8988T (cell line): Measurements from ENCODE around the gene KRT81.
"Not testable (repeated sequence)": the region's sequence is repeated elsewhere in the genome, so short reads cannot be mapped to it uniquely, and the experiment has no call there.

Experiments used
- DNase-seq: peaks from one replicate; pipeline ENCODE4 v3.0.0; 2011

Gene KRT81

DNA sequence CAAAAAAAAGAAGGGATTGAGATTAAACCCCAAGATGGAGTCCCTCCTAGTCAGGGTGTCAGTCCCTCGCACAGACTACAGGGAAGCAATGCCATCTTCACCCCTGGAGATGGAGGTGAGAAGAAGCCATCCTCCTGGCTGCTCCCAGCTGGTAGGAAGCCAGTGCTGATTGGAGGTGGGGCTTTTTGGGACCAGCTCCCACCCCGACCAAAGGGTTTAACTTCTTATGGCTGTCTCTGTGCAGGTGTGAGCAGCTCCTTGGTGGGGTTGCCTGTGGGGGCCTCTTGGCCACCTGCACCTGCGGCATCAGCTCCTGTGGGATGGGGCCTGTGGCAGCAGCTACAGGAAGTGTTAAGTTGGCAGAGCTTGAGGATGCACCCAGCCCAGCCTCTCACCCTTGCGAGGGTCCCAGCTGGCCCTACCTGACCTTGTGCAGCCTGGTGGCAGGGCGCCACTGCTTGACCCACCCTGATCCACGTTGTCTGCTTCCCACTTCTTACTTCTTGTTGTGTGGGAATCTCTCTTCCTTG is 20.7 kb downstream of the KRT81 start:
- DNase-seq = no peak

- no peak for DNase-seq
Observed at GRCh38 chr12:52268212-52268611, 23.1 kb downstream of the KRT81 start.

GRCh38 chr12:52267699-52268098 is 23.6 kb downstream of the KRT81 start:
- DNase-seq = no peak

GRCh38 chr12:52267266-52267665 is 24.1 kb downstream of the KRT81 start:
- no peak for DNase-seq

DNA sequence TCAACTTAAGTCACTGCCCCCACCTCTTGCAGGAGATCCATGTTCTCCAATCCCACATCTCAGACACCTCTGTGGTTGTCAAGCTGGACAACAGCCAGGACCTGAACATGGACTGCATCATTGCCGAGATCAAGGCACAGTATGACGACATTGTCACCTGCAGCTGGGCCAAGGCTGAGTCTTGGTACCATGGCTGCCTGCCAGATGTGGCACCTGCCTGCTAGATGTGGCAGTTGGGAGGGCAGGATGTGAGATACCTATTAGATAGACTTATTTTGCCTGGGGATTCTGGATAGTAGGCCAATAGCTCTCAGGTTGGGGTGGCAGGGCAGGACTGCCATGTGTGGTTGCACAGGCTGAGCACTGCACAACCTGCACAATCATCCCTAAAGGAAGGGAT is 24.8 kb downstream of the KRT81 start:
- no peak for DNase-seq

- DNase-seq = no peak
Observed at GRCh38 chr12:52264435-52264825, 26.9 kb downstream of the KRT81 start.

GRCh38 chr12:52263761-52264434 is 27.4 kb downstream of the KRT81 start:
- DNase-seq = no peak

DNA sequence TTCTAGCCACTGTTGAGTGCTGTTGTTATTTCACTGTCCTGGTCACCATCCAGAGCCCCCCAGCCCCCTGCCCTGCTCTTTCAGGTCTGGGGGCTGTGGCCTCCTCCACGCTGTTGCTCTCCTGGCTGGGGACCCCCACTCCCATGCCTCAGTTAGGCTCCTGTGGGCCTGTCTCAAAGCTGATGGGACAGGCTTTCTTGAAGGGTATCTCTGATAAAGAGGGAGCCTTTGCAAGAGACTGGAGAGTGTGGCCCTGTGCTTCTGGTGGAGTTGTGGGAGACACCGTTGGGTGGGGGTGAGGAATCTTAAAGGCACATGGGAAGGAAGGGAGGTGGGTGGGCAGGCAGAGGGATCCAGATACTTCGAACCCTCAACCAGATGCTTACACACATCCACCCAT is 29.0 kb downstream of the KRT81 start:
- no peak for DNase-seq

- DNase-seq = no peak
Observed at GRCh38 chr12:52261208-52261484, 30.2 kb downstream of the KRT81 start.

DNA sequence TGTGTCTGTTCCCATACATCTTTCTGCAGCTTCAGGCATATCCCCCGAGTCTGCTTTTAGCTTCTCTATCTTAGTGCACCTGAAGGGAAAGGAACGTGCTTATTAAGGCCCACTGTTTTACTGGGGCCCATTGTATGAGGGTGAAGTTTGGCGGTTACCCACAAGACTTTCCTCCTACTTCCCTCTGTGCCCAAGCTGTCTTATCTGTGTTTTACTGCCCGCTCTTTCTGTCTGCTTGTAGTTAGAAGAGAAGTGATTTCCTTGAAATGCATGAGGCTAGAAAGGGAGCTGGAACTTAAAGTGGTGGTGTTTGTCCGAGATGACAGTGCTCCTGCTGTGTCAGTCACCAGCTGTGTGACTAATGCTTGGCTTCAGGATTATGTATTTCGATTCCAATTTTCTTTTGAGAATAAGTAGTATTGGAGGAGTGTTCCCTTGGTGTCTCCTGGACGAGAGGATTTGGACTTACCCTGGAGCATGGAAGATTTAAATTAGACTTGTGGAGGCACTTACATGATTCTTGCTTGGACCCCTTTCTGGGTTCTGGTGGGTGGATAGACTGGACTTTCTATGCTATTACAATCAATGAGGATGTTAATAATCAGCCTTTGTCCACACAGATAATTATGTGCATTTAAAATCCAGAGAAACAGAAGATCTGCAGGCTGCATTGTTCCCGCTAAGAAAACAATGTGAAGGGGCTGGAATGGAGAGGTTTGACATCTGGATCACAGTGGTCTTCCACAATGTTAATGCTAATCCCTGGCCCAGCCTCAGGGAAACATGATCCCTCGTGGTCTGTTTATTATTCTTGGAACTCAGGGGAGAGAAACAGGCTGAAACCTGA is 30.8 kb downstream of the KRT81 start:
- no peak for DNase-seq

DNA sequence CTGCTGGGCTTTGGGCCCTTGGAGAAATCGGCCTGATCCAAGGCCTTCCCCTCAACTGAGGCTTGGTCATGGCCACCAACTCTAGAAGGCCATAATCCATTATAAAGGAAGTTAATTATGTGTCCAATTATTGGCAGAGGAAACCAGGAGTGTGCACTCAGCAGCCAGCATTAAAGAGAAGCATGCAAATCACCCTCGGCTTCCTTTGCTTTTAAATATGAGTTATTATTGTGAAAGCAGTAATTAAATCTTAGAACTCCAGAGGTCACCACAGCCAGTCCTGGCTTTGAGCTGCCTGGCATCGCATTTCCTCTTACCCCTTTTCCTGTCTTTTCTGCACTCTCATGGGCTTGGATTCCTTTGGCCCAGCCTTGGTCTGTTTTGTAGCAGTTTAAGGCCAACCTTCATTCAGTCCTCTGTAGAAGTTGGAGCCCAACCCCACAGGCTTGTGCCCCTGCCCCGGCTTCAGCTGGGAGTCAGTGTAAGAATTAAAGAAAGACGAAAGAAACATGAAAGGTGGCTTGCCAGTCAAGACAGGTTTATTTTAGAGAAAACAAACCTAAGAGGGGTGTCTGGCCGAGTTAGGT is 31.6 kb downstream of the KRT81 start:
- DNase-seq = no peak

DNA sequence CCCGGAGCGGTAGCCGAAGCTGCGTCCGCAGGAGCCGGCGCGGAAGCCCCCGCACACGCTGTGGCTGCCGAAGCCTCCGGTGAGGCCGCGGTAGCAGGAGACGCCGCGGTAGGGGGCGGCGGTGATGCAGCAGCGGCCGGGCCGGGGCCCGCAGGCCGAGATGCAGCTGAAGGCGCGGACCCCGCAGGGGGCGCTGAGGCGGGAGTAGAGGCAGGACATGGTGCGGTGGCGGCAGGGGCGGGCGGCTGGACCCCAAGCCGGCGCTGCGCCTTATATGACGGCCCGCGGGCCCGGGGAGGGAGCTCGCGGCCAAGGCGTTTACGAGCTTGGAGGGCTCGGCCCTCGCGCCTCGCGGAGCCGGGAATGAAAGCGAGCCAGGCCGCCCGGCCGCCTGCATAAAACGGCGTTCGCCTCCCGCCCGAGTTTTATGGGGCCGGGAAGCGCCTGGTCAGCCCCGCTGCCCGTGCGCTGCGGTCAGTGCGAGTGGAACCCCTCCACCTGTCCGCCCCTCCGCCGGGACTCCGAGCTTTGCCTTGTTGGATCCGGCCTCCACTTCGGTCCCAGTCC is 32.9 kb downstream of the KRT81 start:
- no peak for DNase-seq

DNA sequence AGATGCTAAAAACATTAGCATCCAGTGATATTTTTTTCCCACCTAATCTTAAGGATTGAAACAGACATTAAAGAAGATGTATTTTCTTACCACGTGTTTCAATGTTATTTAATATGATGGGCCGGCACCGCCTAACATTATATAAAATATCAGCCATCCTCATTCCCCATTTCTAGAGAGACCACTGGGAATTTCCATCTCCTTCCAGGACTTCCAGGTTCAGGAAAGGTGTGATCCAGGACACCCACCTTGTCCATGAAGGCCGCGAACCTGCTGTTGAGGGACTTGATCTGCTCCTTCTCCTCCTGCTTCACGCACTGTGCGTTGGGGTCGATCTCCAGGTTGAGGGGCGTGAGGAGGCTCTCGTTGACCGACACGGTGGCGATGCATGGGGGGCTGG is 33.4 kb downstream of the KRT81 start:
- DNase-seq = not testable (repeated sequence)

DNA sequence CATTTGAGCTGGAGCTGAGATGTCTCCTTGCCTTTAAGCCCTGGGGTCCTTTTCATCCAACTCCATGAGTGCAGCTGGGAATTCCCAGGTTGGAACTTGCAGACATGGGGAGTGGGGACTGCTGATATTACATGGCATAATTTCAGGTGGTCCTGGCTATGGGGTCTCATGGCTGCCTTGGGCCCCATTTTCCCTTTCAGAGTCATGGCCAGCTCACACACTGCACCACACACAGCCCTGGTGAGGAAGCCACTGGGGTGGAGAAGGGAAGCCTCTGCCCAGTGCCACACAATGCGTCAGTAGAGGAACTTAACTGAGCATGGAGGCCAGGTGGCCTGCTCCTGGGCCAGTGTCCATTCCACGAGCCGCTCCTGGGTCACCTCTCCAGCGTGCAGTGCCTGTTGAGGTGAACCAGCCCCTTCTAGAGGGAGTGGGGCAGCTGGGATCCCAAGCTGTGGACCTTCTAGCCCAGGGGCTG is 34.2 kb downstream of the KRT81 start:
- DNase-seq = no peak

GRCh38 chr12:52256584-52256935 is 34.8 kb downstream of the KRT81 start:
- no peak for DNase-seq

GRCh38 chr12:52255926-52256583 is 35.3 kb downstream of the KRT81 start:
- no peak for DNase-seq

DNA sequence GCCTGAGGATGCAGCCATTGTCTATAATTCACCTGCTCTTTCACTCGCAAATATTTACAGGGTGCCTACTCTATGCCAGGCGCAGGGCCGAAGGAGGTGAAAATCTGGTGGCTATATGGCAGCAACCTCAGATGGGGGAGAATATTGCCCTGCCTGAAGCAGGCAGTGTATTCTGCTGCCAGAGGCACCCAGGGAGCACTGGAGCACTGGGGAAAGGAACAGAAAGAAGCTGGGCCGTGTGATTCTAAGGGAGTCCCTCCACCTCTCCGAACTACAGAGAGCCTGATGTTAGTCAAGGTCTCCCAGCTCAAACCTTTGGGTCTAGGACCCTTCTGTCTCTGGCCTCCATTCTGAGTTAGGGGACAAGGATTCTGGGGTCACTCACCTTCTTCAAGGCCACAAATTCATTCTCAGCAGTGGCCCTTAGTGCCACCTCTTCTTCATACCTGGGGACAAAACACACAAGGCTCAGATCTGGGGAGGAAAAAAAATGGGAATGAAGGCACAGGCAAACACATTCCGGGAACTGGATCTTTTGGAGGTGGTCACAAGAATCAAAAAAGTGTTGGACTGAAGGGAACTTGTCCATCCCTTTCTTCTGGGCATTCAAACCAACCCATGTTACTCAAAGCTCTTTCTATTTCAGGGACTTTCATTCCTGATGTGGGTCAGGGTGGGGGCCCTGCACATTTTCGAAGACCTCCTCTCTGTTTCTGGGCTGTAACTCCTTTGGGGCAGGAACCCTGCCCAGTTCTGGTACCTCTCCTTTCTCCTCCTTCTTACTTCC is 36.2 kb downstream of the KRT81 start:
- no peak for DNase-seq

DNA sequence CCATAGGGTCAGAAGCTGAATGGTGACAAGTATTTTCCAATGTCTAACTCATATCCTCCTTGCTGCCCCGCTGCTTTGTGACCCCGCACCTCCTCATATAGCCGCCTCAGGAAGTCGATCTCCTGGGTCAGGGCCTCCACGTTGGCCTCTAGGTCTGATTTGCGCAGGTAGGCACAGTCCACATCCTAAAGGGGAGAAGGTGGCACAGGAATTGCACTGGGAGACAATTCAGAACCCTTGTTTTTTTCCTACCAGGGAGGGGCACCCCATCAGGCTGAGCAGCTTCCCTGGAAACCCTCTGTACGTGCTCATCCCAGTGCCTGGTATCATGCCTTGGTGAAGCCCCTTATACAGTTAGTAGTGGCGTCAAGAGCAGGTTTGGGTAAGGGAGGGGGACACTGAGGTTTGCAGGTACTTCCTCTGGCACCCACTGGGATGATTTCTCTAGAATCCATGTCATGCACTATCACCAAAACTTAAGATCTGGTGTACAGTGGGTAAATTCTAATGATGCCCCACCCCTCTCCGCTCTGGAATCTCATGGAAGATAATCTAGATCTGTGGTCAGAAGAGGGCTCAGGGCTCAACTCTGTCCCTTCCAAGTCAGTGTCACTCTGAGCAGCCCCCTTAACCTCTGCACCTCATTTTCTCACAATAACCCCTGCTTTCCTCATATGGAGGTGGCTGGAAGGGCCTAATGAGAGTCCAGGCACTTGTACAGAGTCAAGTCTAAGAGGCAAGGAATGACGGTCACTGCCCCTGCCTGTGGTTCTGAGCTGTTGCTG is 37.0 kb downstream of the KRT81 start:
- DNase-seq = no peak

- no peak for DNase-seq
Observed at GRCh38 chr12:52253391-52254179, 37.7 kb downstream of the KRT81 start.

DNA sequence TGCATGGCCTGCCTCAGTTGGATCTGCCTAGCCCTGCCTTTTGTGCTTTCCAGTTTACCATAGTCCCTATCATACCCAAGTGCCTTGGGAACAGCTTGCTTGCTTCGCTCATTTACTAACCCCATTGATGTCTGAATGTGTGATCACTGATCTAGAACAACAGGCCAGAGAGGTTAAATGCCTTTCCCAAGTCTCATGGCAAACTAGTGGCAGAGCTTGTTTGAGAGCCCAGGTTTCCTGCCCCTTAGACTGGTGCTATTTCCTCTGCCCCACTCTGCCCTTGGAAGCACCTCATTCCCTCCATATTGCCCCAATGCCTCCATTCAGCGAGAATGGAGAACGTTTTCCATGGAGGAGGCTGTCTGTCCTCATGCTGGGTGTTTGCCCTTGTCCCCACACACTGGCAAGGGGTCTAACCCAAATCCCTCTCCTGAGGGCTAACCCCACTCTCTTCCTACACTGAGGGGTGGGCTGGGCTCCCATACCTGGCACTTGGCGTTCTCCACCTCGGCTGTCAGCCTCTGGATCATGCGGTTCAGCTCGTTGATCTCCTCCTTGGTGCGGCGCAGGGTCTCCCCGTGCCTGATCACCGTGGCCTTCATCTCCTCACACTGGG is 38.5 kb downstream of the KRT81 start:
- DNase-seq = no peak
